ENCODE results near the gene ST6GALNAC3.

Gene ST6GALNAC3

DNA sequence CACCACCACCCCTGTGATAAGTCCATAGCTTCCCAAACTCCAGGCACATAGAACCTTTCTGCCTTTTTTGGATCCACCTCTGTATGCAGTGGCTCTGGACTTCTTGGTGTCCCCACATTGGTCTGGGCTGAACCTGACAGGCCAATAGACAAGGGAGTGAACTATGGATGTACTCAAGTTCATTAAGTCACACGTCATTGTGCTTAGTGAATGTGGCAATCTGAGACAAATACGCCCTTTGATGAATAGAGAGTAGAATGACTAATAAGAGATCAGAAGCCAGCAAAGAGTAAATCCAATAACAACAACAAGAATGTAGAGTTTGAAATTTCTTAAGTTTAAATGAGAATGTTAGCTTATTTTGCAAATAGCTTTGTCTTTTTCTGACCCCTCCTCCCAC is 114.8 kb downstream of the ST6GALNAC3 start:
- DNase-seq: no peak

GRCh38 chr1:76190749-76191424 is 116.3 kb downstream of the ST6GALNAC3 start:
- DNase-seq: no peak

DNA sequence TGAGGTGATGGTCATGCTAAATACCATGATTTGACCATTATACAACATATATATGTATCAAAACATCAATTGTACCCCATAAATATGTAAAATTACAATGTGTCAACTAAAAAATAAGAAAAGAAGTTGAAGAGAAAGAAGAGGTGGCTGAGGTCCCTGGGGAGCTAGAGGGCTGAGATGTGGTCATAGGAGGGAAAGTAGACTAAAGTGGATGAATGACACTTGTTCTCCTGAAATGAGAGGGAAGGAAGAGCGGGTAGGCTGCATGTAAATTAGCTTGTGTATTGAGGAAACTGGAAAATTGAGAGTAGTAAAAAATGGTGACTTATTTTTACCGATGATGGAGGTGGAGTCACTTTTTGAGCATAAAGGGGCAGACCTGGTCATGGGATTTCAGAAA is 117.0 kb downstream of the ST6GALNAC3 start:
- DNase-seq: no peak

DNA sequence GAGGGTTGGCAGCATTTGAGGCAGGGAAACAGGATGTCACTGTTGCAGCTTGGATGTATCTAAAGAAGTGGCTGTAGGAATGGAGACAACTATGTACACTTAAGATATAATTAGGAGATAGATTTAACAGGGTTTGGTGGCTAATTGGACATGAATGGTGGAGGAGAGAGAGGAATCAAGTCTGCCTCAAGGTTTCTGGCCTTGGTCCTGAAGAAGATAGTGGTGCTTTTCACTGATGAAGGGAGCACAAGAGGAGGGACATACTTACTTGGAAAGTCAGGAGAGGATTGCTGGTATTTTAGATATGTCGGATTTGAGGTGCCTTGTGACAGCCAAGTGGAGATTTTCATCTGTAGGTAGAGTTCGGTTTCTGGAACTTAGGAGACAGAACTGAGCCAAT is 123.9 kb downstream of the ST6GALNAC3 start:
- no peak for DNase-seq

- no peak for DNase-seq
Observed at GRCh38 chr1:76202670-76203069, 128.1 kb downstream of the ST6GALNAC3 start.

DNA sequence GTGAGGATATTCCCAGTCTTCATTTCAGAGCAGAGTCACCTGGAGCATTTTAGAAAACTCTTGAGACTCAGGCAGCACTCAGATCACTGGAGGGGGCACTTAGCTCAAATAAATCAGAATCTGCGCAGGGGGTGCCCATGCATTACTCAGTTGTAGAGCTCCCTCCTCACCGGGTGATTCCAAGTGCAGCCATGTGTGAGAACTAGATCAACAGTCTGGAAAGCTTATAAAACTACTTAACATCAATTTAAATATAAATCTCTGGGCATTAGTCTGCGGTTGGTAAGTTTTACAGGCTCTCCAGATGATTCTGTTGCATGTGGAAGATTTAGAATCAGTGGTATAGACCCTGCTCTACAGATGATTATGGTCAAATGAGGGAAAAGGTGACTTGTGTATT is 128.6 kb downstream of the ST6GALNAC3 start:
- no peak for DNase-seq

DNA sequence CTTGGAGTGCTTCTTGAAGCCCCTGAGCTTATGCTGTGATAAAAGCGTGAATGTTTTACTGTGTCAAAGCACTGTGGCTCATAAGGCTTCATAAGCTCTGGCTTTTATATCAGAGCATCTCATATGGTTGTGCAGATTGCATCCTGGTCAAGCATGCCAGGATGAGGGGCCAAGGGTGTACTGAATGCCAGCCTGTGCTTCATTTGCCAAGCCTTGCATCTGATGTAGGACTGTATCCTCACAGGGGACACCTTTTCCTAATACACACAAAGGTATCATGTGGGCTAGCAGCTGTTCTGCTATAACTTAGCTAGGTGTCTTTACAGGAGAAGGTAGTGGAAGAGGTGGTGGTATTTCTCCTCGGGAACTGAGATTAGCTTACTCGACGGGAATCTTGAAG is 134.7 kb downstream of the ST6GALNAC3 start:
- DNase-seq: no peak

GRCh38 chr1:76209648-76210047 is 135.1 kb downstream of the ST6GALNAC3 start:
- DNase-seq: no peak

GRCh38 chr1:76210160-76210559 is 135.6 kb downstream of the ST6GALNAC3 start:
- DNase-seq: no peak

- no peak for DNase-seq
Observed at GRCh38 chr1:76218888-76219287, 144.3 kb downstream of the ST6GALNAC3 start.

DNA sequence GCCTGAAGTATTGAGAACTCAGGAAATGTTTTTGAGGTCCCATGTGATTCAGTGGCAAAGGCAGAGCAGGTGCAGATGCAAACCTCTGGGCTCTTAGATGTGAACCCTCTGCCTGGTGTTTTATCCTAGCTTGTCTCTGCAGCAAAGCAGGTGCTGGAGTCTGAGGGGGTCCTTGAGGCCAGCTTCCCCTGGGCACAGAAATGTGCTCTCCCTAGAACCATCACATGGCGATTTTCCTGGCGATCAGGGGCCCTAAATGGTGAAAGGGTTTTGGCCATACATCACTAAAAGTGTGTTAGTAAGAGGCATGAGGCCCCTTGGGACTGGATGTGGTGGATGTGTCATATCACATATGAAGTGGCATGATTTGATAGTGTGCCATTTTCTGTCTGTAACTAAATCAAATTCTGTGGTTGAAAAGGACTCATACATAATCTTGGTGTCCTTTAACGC is 144.8 kb downstream of the ST6GALNAC3 start:
- DNase-seq: no peak

DNA sequence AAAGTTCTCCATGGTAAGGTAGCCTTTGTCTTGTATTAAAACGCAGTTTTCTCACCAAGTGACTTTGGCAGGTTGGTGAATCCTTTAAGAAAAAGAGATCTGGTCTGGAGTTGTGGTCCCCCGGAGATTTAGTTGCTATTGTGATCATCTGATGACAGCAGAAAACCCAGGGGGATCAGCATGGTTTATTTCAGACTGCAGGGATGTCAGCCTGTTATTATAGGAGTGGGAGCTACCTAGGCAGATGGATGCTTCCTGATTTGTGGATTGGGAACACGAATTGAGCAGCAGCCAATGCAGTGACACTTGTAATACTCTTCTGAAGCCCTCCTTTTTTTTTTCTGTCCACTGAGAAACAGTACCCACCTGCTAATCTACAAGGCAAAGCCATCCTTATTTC is 150.2 kb downstream of the ST6GALNAC3 start:
- no peak for DNase-seq

GRCh38 chr1:76225526-76225925 is 151.0 kb downstream of the ST6GALNAC3 start:
- DNase-seq: no peak

DNA sequence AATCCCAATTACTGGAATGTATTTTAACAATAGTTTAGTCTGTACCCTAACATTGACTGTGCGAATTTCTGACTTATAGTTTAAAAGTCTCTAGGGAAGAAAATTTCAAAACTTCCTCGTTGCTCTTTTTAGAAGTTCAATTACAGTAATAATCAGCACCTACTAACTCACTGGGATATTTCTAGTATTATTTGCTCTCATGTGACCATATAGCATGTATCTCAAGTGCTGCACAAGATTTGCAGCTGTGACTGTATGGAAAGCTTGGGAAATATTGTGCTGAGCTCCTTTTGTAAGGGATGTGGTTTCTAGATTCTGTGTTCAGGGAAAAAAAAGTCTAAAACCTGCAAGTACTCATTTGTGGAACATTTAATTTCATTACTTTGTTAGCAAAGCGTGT is 153.1 kb downstream of the ST6GALNAC3 start:
- DNase-seq: no peak

DNA sequence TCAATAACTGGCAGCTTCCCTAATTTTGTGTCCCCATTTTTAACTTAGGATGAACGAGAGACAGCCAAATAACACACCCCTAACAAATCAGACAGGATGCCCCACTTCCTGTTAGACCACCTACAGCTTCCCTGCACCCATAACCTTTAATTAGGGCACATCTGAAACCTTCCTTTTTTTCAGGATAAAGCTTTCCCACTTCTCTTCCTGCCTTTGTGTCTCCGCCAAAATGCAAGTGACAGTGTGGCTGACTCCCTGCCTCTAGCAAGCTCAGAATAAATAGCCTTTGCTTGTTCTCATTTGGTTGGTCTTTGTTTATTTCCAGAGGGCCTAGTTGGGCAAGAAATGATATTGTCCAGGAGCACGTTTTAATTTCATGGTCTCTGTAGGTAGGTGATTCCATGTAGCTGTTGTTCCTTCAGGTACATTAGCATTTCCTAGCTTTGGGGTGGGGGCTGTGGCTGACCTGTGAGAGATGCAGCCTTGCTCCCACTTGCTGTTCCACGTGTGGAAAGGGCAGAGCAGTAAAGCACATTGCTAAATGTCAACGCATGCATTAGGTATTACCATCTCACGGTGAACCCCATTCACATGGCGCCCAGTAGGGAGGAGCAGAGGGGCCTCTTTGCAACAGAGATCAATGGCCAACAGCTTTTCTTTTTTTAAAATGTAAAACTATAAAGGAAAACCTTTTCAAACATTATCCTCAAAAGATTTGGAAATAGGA is 154.9 kb downstream of the ST6GALNAC3 start:
- DNase-seq: no peak

DNA sequence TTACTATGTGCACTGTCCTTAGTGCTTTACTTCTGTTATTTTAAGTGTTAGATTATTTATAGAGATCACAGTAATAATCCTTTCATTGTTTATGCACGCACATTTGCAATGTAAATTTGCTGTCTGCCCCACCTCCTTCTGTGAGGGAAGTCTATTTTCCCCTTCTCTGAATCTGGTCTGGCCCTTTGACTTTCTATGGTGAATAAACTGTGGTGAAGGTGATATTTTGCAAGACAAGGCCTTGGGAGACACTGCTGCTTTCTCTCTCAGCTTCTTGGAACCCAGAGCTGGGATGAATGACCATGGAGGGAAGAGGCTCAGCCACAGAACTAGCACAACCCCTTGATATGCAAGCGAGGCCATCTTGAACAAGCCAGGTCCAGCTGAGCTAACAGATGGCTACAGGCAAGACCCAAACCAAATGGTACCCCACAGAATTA is 156.3 kb downstream of the ST6GALNAC3 start:
- no peak for DNase-seq

DNA sequence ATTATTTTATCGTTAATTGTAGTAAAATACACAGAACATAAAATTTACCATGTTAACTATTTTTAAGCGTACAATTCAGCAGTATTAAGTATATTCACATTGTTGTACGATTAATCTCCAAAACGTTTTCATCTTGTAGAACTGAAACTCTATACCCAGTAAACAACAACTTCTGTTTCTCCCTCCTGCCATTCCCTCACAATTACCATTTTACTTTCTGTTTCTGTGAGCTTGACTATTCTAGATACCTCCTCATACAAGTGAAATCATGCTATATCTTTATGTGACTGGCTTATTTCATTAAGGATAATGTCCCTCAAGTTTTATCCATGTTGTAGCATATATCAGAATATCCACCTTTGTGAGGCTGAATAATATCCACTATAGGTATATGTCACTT is 156.8 kb downstream of the ST6GALNAC3 start:
- no peak for DNase-seq

DNA sequence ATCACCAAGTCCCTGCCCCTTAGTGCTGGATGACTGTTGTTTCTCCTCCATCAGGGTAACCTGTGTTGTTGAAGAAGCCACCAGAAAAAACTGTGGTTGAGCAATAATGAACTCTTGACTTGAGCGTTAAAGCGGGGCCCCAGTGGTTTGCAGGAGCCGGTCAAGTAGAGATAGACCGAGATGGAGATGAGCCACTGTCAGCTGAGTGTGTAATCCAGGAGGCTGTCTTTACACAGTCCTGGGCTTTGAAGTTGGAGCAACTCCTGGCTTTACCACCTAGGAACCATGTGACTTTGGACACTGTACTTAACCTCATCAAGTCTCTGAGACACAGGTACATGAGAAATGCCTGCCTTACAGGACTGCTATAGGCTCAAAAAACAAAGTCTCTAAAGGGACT is 158.1 kb downstream of the ST6GALNAC3 start:
- no peak for DNase-seq

DNA sequence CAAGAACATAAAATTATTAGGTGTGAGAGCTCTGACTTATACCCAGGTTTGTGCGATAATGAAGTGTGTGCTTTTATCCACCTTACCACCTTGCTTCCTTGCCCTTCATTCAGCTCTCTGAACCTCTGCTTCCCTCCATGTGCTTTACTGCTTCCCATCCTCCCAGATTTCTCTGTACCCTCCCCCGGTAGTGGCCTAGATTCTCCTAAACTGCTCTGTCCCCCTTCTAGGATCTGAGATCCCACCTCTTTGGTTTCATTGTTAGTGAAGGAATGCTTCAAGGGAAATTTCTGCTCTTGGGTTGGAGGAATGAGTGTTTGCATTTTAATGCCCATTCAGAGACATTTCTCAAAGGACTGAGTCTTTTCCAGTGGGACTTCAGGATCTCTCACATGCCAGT is 159.5 kb downstream of the ST6GALNAC3 start:
- no peak for DNase-seq

GRCh38 chr1:76237211-76237610 is 162.7 kb downstream of the ST6GALNAC3 start:
- DNase-seq: no peak

DNA sequence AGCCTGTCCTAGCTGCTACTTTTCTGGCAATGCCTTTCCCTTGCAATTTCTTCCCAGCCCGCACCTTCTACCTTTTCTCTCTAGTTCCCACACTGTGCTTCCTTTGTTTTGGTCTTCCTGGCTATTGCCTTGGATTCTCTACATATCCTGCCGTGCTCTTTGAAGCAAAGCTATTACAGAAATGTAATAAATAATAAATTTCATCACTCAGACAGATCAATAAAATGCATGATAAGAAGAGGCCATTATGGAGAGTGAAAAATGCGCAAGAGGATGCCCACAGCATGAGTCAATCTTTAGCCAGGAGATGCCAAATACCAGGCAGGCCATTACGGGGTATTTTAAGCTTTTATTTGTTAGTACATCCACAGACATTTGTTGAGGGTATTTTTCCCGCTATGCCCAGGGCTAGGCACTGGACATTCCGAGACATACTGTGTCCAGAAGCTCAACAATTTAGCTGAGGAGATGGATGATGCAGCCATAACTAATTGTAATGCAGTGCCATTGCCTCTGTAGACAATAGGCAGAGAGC is 163.6 kb downstream of the ST6GALNAC3 start:
- no peak for DNase-seq

DNA sequence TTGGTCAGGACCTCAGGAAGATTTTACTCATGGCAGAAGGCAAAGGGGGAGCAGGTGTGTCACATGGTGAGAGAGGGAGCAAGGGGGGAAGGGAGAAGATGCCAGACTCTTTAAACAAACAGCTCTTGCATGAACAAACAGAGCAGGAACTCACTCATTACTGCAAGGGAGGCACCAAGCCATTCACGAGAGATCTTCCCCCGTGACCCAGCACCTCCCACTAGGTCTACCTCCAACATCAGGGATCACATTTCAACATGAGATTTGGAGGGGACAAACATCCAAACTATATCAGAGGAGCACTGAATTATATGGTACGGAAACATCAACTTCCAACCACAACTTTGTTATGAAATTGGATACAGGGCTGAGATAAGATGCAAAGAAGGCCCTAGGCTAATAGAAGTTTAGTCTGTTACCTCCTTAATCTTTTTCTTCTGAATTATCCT is 164.9 kb downstream of the ST6GALNAC3 start:
- DNase-seq: no peak

DNA sequence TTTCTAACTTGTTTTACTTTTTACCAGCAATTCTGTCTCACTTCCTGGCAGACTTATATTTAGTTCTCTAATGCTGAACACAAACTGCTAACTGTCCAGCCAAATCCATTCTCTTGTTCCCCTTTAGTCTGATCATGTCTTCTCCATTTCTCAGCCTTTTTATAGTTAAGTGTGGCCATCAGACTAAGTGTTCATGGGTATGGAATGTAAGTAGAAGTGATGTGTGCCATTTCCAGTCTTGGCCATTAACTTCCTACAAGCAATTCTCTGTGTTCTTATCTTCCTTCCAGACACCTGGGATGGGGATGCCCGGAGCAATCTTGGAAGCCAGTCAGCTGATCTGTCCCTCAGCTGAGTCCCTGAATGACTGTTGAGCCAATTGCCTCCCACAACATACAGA is 165.8 kb downstream of the ST6GALNAC3 start:
- no peak for DNase-seq
